HL-60/S4 treated with phorbol 12-myristate 13-acetate at 8.2 ng/mL for 4 days and 3 days (cell line): ENCODE results near the gene BAIAP2L2.

ENCODE experiments used
- in situ Hi-C: fragments of 300-500 bp; cut with MboI; formaldehyde crosslinking; loops from 2 replicates; pipeline ENCODE4 v1.15.0; 2022; ENCODE audit warnings: low sequenced_read_pairs

BAIAP2L2 gene

GRCh38 chr22:38070250-38070921 lies 40.1 kb downstream of the BAIAP2L2 start:
- in situ Hi-C loops: no loop called here

DNA sequence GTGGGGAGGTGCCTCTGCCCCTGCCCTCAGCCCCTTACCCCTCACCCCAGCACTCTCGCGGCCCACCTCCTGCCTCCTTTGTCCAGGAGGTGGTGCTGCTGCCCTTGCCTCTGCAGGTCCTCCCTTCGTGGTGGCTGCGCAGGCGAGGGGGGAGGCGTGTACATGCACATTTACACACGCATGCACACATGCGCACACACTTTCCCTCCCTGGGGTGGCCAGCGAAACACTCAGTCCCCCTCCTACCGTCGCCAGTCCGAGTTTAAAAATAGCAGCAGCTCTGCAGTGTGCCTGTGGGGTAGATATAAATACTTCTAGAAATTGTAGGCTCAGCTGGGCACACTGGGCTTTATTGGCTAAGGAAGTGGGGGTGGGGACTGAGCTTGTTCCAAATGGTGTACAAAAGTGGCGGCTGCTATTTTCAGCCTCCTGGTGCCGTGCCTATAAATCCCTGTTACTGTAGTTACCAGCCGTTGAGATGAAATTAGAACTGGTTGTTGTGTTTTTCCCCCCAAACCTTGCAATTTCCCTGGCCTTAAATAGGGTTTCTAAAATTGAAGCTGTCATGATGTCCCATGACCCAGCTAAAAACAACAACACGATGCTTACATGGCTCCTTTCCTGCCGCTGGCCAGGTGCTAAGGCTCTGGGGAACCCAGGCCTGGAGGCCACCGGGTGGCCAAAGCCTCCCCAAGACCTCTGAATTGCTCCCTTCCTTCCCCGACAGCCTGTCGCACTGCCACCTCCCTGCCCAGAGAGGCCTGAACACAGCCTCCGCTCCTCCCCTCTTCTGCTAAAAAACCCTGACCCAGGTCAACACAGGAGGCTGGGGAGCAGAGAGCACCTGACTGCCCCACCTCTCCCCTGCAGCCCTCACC lies 40.9 kb downstream of the BAIAP2L2 start:
- in situ Hi-C loops: no loop called here

- in situ Hi-C loops: no loop called here
Observed at GRCh38 chr22:38068641-38069371, 41.7 kb downstream of the BAIAP2L2 start.

GRCh38 chr22:38067761-38068360 lies 42.6 kb downstream of the BAIAP2L2 start:
- in situ Hi-C loops: no loop called here

DNA sequence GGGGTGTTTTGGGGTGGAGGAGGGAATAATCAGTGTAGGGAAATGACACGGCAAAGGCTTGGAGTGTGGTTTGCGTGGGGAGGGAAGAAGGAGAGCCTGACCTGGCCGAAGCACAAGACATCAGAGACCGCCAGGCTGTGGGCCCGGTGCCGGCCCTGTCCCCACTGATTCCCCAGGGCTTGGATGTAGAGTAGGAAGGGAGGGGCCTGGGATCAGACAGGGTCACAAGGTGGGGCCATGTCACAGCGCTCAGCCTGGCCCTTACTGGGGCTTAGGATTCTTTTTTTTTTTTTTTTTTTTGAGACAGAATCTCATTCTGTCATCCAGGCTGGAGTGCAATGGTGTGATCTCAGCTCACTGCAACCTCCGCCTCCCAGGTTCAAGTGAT lies 43.5 kb downstream of the BAIAP2L2 start:
- in situ Hi-C loops: no loop called here

DNA sequence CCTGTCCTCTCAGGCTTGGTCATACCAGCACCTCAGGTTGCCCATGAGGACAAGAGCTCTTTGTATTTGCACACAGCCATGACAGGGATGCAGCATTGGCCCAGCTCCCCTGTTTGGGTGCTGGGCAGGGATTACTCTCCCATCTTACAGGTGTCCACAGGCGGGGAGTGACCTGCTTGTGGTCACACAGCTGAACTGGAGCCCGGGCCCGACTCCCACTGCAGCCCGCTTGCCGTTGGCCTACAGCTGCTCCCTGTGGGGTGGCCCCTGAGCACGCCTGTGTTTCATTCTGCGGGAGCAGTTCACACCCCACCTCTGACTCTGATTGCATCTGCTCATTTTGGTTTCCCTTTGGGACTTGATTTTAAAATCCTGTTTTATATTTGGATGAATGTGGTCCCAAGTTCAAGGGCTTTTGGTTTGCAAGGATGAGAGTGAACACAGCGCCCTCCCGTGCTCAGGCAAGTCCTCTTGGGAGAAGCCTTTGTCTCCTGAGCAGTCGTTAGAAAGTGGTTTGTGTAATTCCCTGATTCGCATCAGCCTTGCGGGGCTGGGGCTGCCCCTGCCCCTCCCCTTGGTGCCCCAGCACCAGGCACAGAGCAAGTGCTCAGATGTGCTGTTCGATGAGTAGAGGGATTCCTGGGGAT lies 44.0 kb downstream of the BAIAP2L2 start:
- in situ Hi-C loops: no loop called here

DNA sequence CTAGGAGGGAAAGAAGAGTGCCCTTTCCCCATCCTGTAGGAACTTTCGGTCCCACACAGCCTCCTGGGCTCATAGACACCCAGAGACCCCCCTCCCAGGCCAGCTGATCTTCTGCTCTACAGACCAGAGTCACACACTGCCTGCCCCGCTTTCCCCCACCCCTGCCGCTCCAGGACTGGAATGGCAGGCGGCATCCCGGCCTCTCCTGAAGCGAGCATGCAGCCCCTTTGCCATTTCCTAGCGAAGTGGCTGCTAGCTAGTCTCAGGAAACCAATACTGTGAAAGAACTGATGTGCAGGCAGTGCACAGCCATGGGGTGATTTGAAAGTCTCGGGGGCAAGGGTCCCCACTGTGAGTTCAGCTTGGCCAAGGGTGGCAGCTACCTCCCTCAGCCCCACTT lies 44.9 kb downstream of the BAIAP2L2 start:
- in situ Hi-C loops: no loop called here

DNA sequence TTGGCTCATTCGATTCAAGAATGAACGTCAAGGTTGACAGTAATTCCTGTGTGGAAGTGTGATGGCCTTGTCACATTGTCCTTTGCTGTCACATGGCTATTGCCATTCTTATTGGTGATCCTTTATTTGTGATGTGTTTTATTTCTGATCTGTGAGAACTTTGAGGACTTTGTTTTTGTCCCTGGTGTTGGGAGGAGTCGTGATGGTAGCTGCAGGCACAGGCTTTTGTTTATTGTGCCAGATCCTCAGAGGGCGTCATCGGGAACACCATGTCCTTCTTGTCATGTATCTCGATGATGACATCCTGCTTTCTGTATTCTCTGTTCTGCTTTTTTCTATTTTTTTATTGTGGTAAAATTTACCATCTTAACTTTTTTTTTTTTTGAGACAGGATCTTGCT lies 47.7 kb downstream of the BAIAP2L2 start:
- in situ Hi-C loops: no loop called here

DNA sequence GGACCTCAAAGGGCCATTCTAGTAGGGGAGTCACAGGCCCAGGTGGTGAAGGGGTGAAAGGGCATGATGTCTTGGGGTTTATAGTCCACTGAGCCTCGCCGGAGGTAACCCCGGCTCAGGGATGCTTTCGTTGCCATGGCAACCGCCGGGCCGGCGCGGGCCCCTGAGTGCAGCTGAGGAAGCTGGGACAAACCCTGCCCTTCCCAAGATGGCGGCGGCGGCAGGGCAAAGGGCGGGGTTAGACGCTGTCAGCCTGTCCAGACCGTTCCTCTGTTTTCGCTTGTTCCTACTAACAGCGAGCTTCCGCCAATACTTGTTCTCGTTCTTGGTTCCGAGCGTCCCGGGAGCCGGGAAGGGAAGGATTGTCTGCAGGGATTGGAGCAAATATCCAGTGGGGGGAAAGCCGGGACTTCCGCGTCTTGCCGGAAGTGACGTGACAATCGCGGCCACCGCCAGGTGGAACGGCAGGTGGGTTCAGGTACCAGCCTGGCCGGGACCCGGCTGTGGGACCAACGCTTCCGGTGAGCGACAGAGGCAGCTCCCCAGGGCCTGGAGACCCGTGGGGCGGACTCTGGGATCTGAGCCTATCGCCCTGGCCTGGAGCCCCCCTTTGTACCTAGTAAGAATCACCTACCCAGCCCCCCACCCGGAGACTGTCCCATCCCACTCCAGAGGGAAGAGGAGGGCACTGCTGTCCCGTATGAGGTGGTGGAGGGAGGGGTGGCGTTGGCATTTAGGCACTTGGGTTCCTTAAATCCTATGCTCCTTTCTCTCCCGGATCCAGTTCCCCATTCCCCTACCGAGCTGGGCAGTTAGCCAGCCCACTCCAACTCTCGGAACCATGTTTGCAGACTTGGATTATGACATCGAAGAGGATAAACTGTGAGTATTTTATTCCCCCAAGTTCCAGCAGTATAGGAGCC lies 53.3 kb downstream of the BAIAP2L2 start, which contains the start of gene PICK1:
TSS of gene PICK1 (plus strand) at position 436 of the 923 bp plus-strand sequence. CDS start at position 842, 406 bp downstream.
- in situ Hi-C loops: no loop called here

GRCh38 chr22:38051900-38052862 lies 58.3 kb downstream of the BAIAP2L2 start:
- in situ Hi-C loops: no loop called here

DNA sequence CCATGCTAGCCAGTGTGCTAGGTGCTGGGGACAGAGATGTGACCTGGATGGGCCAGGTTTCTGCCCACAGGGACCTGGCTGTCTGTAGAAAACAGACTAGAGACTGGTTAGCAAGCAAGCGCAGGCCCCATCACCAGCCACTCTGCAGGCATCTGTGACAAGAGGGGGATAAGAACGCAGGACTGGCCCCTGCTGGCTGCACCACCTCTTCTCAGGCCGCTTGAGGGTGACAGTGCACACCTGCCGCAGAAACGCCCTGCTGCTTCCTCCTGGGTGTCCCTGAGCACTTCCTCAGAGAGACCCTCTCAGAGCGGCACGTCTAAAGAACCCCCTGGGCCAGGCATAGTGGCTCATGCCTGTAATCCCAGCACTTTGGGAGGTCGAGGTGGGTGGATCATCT lies 59.2 kb downstream of the BAIAP2L2 start:
- in situ Hi-C loops: no loop called here

- in situ Hi-C loops: no loop called here
Observed at GRCh38 chr22:38050720-38051119, 59.8 kb downstream of the BAIAP2L2 start.

- in situ Hi-C loops: no loop called here
Observed at GRCh38 chr22:38049812-38050619, 60.5 kb downstream of the BAIAP2L2 start.

GRCh38 chr22:38046070-38046748 lies 64.3 kb downstream of the BAIAP2L2 start:
- in situ Hi-C loops: no loop called here

GRCh38 chr22:38043151-38044039 lies 67.1 kb downstream of the BAIAP2L2 start:
- in situ Hi-C loops: no loop called here

- in situ Hi-C loops: no loop called here
Observed at GRCh38 chr22:38042488-38042790, 68.0 kb downstream of the BAIAP2L2 start.
